Astrocyte (in vitro differentiated cells and primary cell): ENCODE measurements around the gene DGCR6. TPM values are rescaled to one million over a fixed set of nuclear protein-coding genes. Genes with fewer than 3 reads are reported as not detected.
"Not testable (repeated sequence)": the region's sequence is repeated elsewhere in the genome, so short reads cannot be mapped to it uniquely, and the experiment has no call there.

ENCODE experiments used
- DNase-seq: peaks from one replicate; pipeline ENCODE4 v3.0.0-alpha.2; 2010; ENCODE audit warnings: low read depth
- FAIRE-seq: peaks from 2 replicates; lab custom pipeline; 2011; peaks lifted over from hg19 to GRCh38; lab: Jason Lieb, UNC
- H2AFZ ChIP-seq: 2 replicates; pipeline ENCODE4 v1.6.0; 2012; ENCODE audit warnings: low read depth, low read length, inconsistent platforms
- H3K27ac ChIP-seq: 2 replicates; pipeline ENCODE4 v1.5.1; 2011; ENCODE audit warnings: low read depth, low read length, inconsistent platforms
- H3K27me3 ChIP-seq: 2 replicates; pipeline ENCODE4 v1.6.0; 2011; ENCODE audit warnings: low read length, inconsistent platforms; ENCODE audit not compliant: insufficient read depth
- H3K36me3 ChIP-seq: 2 replicates; pipeline ENCODE4 v1.5.1; 2011; ENCODE audit warnings: low read length, inconsistent platforms; ENCODE audit not compliant: insufficient read depth
- H3K4me1 ChIP-seq: 2 replicates; pipeline ENCODE4 v1.5.1; 2011; ENCODE audit warnings: low read length, inconsistent platforms; ENCODE audit not compliant: insufficient read depth
- H3K4me2 ChIP-seq: 2 replicates; pipeline ENCODE4 v1.6.0; 2012; ENCODE audit warnings: low read length, inconsistent platforms
- H3K4me3 ChIP-seq: 2 replicates; pipeline ENCODE4 v1.5.1; 2011; ENCODE audit warnings: low read depth, mild to moderate bottlenecking, low read length, inconsistent platforms; ENCODE audit not compliant: insufficient read depth
- H3K79me2 ChIP-seq: 2 replicates; pipeline ENCODE4 v1.6.0; 2012; ENCODE audit warnings: mild to moderate bottlenecking, low read length, inconsistent platforms; ENCODE audit not compliant: insufficient read depth
- H3K9ac ChIP-seq: 2 replicates; pipeline ENCODE4 v1.6.0; 2012; ENCODE audit warnings: mild to moderate bottlenecking, low read length, inconsistent platforms
- H3K9me3 ChIP-seq: 2 replicates; pipeline ENCODE4 v1.5.1; 2012; ENCODE audit warnings: low read depth, mild to moderate bottlenecking, low read length, inconsistent platforms; ENCODE audit not compliant: insufficient read depth
- H4K20me1 ChIP-seq: 2 replicates; pipeline ENCODE4 v1.6.0; 2012; ENCODE audit warnings: low read length, inconsistent platforms; ENCODE audit not compliant: insufficient read depth
- H3K27ac Mint-ChIP-seq: one replicate; pipeline ENCODE4 v1.8.0; 2021; ENCODE audit warnings: mild to moderate bottlenecking, mixed read lengths; ENCODE audit not compliant: unreplicated experiment
- H3K27me3 Mint-ChIP-seq: one replicate; pipeline ENCODE4 v1.8.0; 2021; ENCODE audit warnings: low read depth, mixed read lengths; ENCODE audit not compliant: unreplicated experiment
- H3K36me3 Mint-ChIP-seq: one replicate; pipeline ENCODE4 v1.8.0; 2021; ENCODE audit warnings: low read depth, mixed read lengths; ENCODE audit not compliant: unreplicated experiment
- H3K4me1 Mint-ChIP-seq: one replicate; pipeline ENCODE4 v1.8.0; 2021; ENCODE audit warnings: low read depth, mixed read lengths; ENCODE audit not compliant: unreplicated experiment
- H3K4me3 Mint-ChIP-seq: one replicate; pipeline ENCODE4 v1.8.0; 2021; ENCODE audit warnings: mild to moderate bottlenecking, moderate library complexity, mixed read lengths; ENCODE audit not compliant: unreplicated experiment
- H3K9me3 Mint-ChIP-seq: one replicate; pipeline ENCODE4 v1.8.0; 2021; ENCODE audit warnings: mild to moderate bottlenecking, mixed read lengths; ENCODE audit not compliant: unreplicated experiment
- CTCF ChIP-seq: IDR thresholded peaks from 2 replicates; pipeline ENCODE4 v1.5.1; 2011; ENCODE audit warnings: low read depth, mild to moderate bottlenecking, inconsistent platforms, low read length, moderate library complexity; ENCODE audit not compliant: insufficient read depth
- EZH2 ChIP-seq: IDR thresholded peaks from 2 replicates; pipeline ENCODE4 v1.6.1; 2012; ENCODE audit warnings: mild to moderate bottlenecking, low read length, inconsistent platforms; ENCODE audit not compliant: insufficient read depth
- total RNA-seq: library from RNA; stranded (reverse); gene quantifications from 2 replicates; pipeline ENCODE4 v1.2.1, GENCODE V29; 2021

The DGCR6 gene
- total RNA-seq, 1 donor from 2014 or later: 2.5 TPM

GRCh38 chr22:18931905-18932652 lies 26.0 kb downstream of the DGCR6 start:
- no peaks in the 10 kb centered on the region for H3K9me3 ChIP-seq
- H4K20me1 ChIP-seq: no peaks in the 10 kb centered on the region
- H3K27ac Mint-ChIP-seq: no peak overlapping the region
- H3K4me1 Mint-ChIP-seq: no peaks in the 10 kb centered on the region
- H3K27ac ChIP-seq: no peak overlapping the region
- H3K4me3 ChIP-seq: no peak overlapping the region
- no peak overlapping the region for H3K4me2 ChIP-seq
- H3K4me1 ChIP-seq: no peaks in the 10 kb centered on the region
- H3K27me3 Mint-ChIP-seq: no peaks in the 10 kb centered on the region
- H3K27me3 ChIP-seq: no peaks in the 10 kb centered on the region
- TF ChIP-seq EZH2: no peak
- TF ChIP-seq CTCF: no peak
- no peaks in the 10 kb centered on the region for H3K36me3 Mint-ChIP-seq
- H3K4me3 Mint-ChIP-seq: no peak overlapping the region
- no peaks in the 10 kb centered on the region for H3K9me3 Mint-ChIP-seq
- FAIRE-seq (no peak), DNase-seq (no peak)
- H3K36me3 ChIP-seq: no peaks in the 10 kb centered on the region
- no peak overlapping the region for H3K9ac ChIP-seq
- H3K79me2 ChIP-seq: no peaks in the 10 kb centered on the region
- H2AFZ ChIP-seq: no peak overlapping the region

DNA sequence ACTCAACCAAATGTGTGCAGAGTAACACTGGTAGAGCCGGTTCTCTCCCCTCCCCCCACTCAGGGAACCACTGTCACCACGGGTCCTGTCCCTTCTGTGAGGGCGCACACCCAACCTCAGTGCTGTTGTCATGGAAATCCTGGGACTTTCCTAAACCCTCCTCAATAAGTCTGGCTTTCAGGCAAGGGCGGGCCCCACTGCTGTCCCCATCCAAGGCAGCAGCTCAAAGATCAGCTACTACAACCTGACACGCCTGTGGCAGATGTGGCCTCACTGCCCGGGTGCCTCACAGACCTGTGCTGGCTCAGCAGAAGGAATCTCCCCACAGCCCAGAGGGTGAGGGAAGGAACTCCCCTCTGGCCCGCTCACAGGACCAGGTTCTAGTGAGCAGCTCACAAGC lies 27.8 kb downstream of the DGCR6 start:
- Histone ChIP-seq H3K4me3 (no peak overlapping the region), H3K9me3 (no peaks in the 10 kb centered on the region), H3K27me3 (no peaks in the 10 kb centered on the region), H4K20me1 (no peaks in the 10 kb centered on the region), H3K9ac (no peak overlapping the region), H3K4me2 (no peak overlapping the region), H2AFZ (no peak overlapping the region), H3K27ac (no peak overlapping the region), H3K36me3 (no peaks in the 10 kb centered on the region), H3K79me2 (no peaks in the 10 kb centered on the region), H3K4me1 (no peaks in the 10 kb centered on the region)
- no peak overlapping the region for H3K4me3 Mint-ChIP-seq
- DNase-seq (no peak), FAIRE-seq (no peak)
- no peaks in the 10 kb centered on the region for H3K36me3 Mint-ChIP-seq
- H3K4me1 Mint-ChIP-seq: no peaks in the 10 kb centered on the region
- H3K9me3 Mint-ChIP-seq: no peaks in the 10 kb centered on the region
- H3K27ac Mint-ChIP-seq: no peak overlapping the region
- no peaks in the 10 kb centered on the region for H3K27me3 Mint-ChIP-seq
- TF ChIP-seq EZH2: no peak
- TF ChIP-seq CTCF: no peak

DNA sequence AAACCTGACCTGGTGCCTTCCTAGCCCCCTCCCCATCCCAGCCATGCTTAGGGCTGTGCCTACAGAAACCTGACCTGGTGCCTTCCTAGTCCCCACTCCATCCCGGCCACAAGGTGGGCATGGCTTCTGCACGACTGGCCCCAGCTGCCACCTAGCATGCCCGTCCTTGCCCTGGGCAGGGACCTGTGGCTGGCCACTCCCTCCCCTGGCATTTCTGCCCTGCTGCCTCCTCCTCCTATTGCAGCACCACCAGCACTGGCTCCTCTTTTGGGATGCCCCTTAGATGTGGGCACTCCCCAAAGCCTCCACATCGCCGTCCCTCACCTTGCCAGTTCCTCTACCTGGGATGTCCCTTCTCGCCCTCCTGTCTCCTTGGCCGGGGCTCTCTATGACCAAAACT lies 28.6 kb downstream of the DGCR6 start:
- not testable (repeated sequence) for H3K4me3 Mint-ChIP-seq, H3K27me3 ChIP-seq, FAIRE-seq, H3K4me3 ChIP-seq, H3K4me1 Mint-ChIP-seq, H3K9me3 ChIP-seq, H3K9me3 Mint-ChIP-seq, H3K36me3 Mint-ChIP-seq, H2AFZ ChIP-seq, H3K79me2 ChIP-seq, H3K27ac ChIP-seq, H3K4me2 ChIP-seq, H3K9ac ChIP-seq, H3K36me3 ChIP-seq, DNase-seq, H4K20me1 ChIP-seq, H3K27ac Mint-ChIP-seq, H3K27me3 Mint-ChIP-seq, H3K4me1 ChIP-seq
